GM12878 (cell line): Measurements from ENCODE around the gene ADGRL4.

Source experiments
- ATF3 ChIP-seq: IDR thresholded peaks from 2 replicates; pipeline ENCODE4 v1.6.1; 2011; ENCODE audit warnings: low read depth, mild to moderate bottlenecking, low read length, moderate library complexity, borderline replicate concordance; ENCODE audit errors: extremely low read depth
- CBX5 ChIP-seq: sonication (generic); IDR thresholded peaks from 2 replicates; pipeline ENCODE4 v1.6.1; 2016; ENCODE audit warnings: low read depth, moderate library complexity, mild to moderate bottlenecking, inconsistent platforms
- CTCF ChIP-seq, 3 experiments: IDR thresholded peaks in 2 of 3; conservative IDR thresholded peaks in 1 of 3; 2 replicates each; pipeline ENCODE4 v1.5.1; 2011; ENCODE audit warnings: low read depth in 3 of 3, low read length in 3 of 3, mild to moderate bottlenecking in 3 of 3, control low read depth in 2 of 3, moderate library complexity in 2 of 3, inconsistent platforms in 1 of 3, mixed read lengths in 1 of 3; ENCODE audit not compliant: control insufficient read depth in 2 of 3, insufficient read depth in 1 of 3; ENCODE audit errors: extremely low read depth in 1 of 3
- FOXK2 ChIP-seq: fragments of 450-650 bp; IDR thresholded peaks from 2 replicates; pipeline ENCODE4 v1.6.1; 2017; ENCODE audit warnings: mild to moderate bottlenecking, moderate library complexity
- RFX5 ChIP-seq: IDR thresholded peaks from 2 replicates; pipeline ENCODE4 v1.6.1; 2011; ENCODE audit warnings: low read depth, low read length, improper control_type of control experiment
- SIN3A ChIP-seq: IDR thresholded peaks from 2 replicates; pipeline ENCODE4 v1.6.1; 2012; ENCODE audit warnings: low read depth, low read length, improper control_type of control experiment
- SMC3 ChIP-seq: IDR thresholded peaks from 2 replicates; pipeline ENCODE4 v1.6.1; 2011; ENCODE audit warnings: low read length, improper control_type of control experiment, borderline replicate concordance
- SP1 ChIP-seq: IDR thresholded peaks from one replicate; pipeline ENCODE4 v1.6.1; 2011; ENCODE audit warnings: low read depth, low read length
- SRF ChIP-seq, 2 experiments: IDR thresholded peaks; 2 replicates each; pipeline ENCODE4 v1.6.1; 2011; ENCODE audit warnings: low read depth in 2 of 2, low read length in 2 of 2, mild to moderate bottlenecking in 1 of 2, moderate library complexity in 1 of 2
- TARDBP ChIP-seq: IDR thresholded peaks from 2 replicates; pipeline ENCODE4 v1.6.1; 2016; ENCODE audit warnings: borderline replicate concordance
- ZBTB33 ChIP-seq: fragments of 450-650 bp; IDR thresholded peaks from 2 replicates; pipeline ENCODE4 v1.6.1; 2017; ENCODE audit warnings: mild to moderate bottlenecking

GRCh38 chr1:78843546-78843945 is 163.0 kb downstream of the ADGRL4 start:
- TF ChIP-seq SRF (IDR thresholded peaks at IDR 0.05; ENCODE audit: low read depth in 2 of 2, low read length in 2 of 2) (no peak), ATF3 (no peak), CTCF (IDR thresholded peaks at IDR 0.05 in 2 of 3, conservative IDR thresholded peaks at IDR 0.05 in 1 of 3; ENCODE audit: control insufficient read depth in 2 of 3, extremely low read depth in 1 of 3, insufficient read depth in 1 of 3, low read depth in 3 of 3, low read length in 3 of 3) (no peak), FOXK2 (no peak), ZBTB33 (no peak), TARDBP (no peak), SP1 (no peak), RFX5 (no peak), CBX5 (no peak), SMC3 (no peak), SIN3A (no peak)
